Endothelial cell of umbilical vein (primary cell): ENCODE results near the gene GPR162. TPM values are rescaled to one million over a fixed set of nuclear protein-coding genes. Genes with fewer than 3 reads are reported as not detected.

Source experiments
- BruUV-seq: library from RNA; stranded (reverse); fragments of 400-500 nt; replicated peaks from 2 replicates; lab custom pipeline; 2021; lab: Mats Ljungman, UMichigan
- CTCF ChIA-PET: fragments of 300-600, 350-600 bp; sonication (Branson Sonifier 250); formaldehyde crosslinking; loops from one replicate; lab custom pipeline; 2021; ENCODE audit warnings: antibody characterized with exemption, inconsistent platforms; lab: Charles Lee
- POLR2A ChIA-PET: fragments of 300-600, 350-600 bp; sonication (Branson Sonifier 250); formaldehyde crosslinking; loops from one replicate; lab custom pipeline; 2021; ENCODE audit warnings: antibody characterized with exemption, inconsistent platforms; lab: Charles Lee
- DNase-seq: peaks from one replicate; pipeline ENCODE4 v3.0.0-alpha.2; 2011; ENCODE audit warnings: low read depth, low spot score
- FAIRE-seq: peaks from 2 replicates; lab custom pipeline; 2011; peaks lifted over from hg19 to GRCh38; lab: Jason Lieb, UNC
- H2AFZ ChIP-seq: 2 replicates; pipeline ENCODE4 v1.6.0; 2012; ENCODE audit warnings: low read depth, low read length, control low read depth, inconsistent platforms
- H3K27ac ChIP-seq: 2 replicates; pipeline ENCODE4 v1.5.1; 2011; ENCODE audit warnings: low read depth, mild to moderate bottlenecking, control low read depth, low read length, moderate library complexity; ENCODE audit not compliant: insufficient read depth
- H3K27me3 ChIP-seq, 2 experiments: 2 replicates each; pipeline versions ENCODE4 v1.6.0 to v1.6.1; 2011; ENCODE audit warnings: low read length in 2 of 2, mixed read lengths in 1 of 2; ENCODE audit not compliant: control insufficient read depth in 2 of 2, insufficient read depth in 2 of 2
- H3K36me3 ChIP-seq, 2 experiments: 2 replicates in 1 of 2; 3 replicates in 1 of 2; pipeline ENCODE4 v1.5.1; 2011; ENCODE audit warnings: low read length in 2 of 2, mild to moderate bottlenecking in 1 of 2, moderate library complexity in 1 of 2; ENCODE audit not compliant: control insufficient read depth in 2 of 2, insufficient read depth in 2 of 2; ENCODE audit errors: extremely low read depth in 1 of 2
- H3K4me1 ChIP-seq: 3 replicates; pipeline ENCODE4 v1.5.1; 2011; ENCODE audit warnings: mild to moderate bottlenecking, low read length; ENCODE audit not compliant: control insufficient read depth, insufficient read depth; ENCODE audit errors: extremely low read depth
- H3K4me2 ChIP-seq: 2 replicates; pipeline ENCODE4 v1.6.1; 2011; ENCODE audit warnings: low read length, control low read depth, mixed read lengths; ENCODE audit not compliant: insufficient read depth
- H3K4me3 ChIP-seq, 3 experiments: fragments of 200-600 bp in 1 of 3; sonication (generic), shearing (Covaris generic) in 1 of 3; replicated peaks in 1 of 3; 2 replicates each; pipeline ENCODE4 v1.5.1; 2011 to 2016; ENCODE audit warnings: control low read depth in 3 of 3, low read length in 3 of 3, mild to moderate bottlenecking in 2 of 3, inconsistent platforms in 1 of 3, low read depth in 1 of 3, moderate library complexity in 1 of 3; ENCODE audit not compliant: insufficient read depth in 1 of 3
- H3K79me2 ChIP-seq: 2 replicates; pipeline ENCODE4 v1.6.0; 2012; ENCODE audit warnings: low read length, inconsistent platforms; ENCODE audit not compliant: control insufficient read depth, insufficient read depth
- H3K9ac ChIP-seq: replicated peaks from 2 replicates; pipeline ENCODE3; 2011; ENCODE audit warnings: low read length, control low read depth; ENCODE audit not compliant: insufficient read depth; ENCODE audit errors: extremely low read depth
- H3K9me1 ChIP-seq: replicated peaks from 3 replicates; pipeline ENCODE4 v1.6.0; 2011; ENCODE audit warnings: mild to moderate bottlenecking, low read length; ENCODE audit not compliant: control insufficient read depth, insufficient read depth; ENCODE audit errors: extremely low read depth
- H3K9me3 ChIP-seq: replicated peaks from 2 replicates; pipeline ENCODE4 v1.5.1; 2012; ENCODE audit warnings: low read length, inconsistent platforms; ENCODE audit not compliant: control insufficient read depth, insufficient read depth
- H4K20me1 ChIP-seq: replicated peaks from 2 replicates; pipeline ENCODE3; 2011; ENCODE audit warnings: mild to moderate bottlenecking, low read length; ENCODE audit not compliant: control insufficient read depth, insufficient read depth; ENCODE audit errors: extremely low read depth
- CTCF ChIP-seq, 2 donors: IDR thresholded peaks; 1 replicate in 1 of 2; 2 replicates in 1 of 2; pipeline ENCODE4 v1.5.1; 2011; ENCODE audit warnings: low read length in 2 of 2, mild to moderate bottlenecking in 2 of 2, moderate library complexity in 2 of 2, control low read depth in 1 of 2, inconsistent platforms in 1 of 2, low read depth in 1 of 2; ENCODE audit not compliant: insufficient read depth in 1 of 2; ENCODE audit errors: extremely low read depth in 1 of 2
- EZH2 ChIP-seq: IDR thresholded peaks from 2 replicates; pipeline ENCODE4 v1.6.1; 2012; ENCODE audit warnings: borderline replicate concordance, low read depth, mild to moderate bottlenecking, moderate library complexity, low read length, inconsistent platforms; ENCODE audit not compliant: severe bottlenecking
- FOS ChIP-seq: IDR thresholded peaks from 2 replicates; pipeline ENCODE4 v1.6.1; 2011; ENCODE audit warnings: mild to moderate bottlenecking, low read length, moderate library complexity, borderline replicate concordance; ENCODE audit not compliant: insufficient read depth
- GATA2 ChIP-seq: IDR thresholded peaks from 2 replicates; pipeline ENCODE4 v1.7.0; 2011; ENCODE audit warnings: low read depth, mild to moderate bottlenecking, moderate library complexity, mixed read lengths, low read length; ENCODE audit not compliant: insufficient read length, insufficient read depth
- JUN ChIP-seq: IDR thresholded peaks from 2 replicates; pipeline ENCODE4 v1.6.1; 2011; ENCODE audit warnings: borderline replicate concordance, low read depth; ENCODE audit not compliant: insufficient read length, insufficient read depth
- MAX ChIP-seq: IDR thresholded peaks from 2 replicates; pipeline ENCODE4 v1.6.1; 2011; ENCODE audit not compliant: insufficient read depth, insufficient read length
- MYC ChIP-seq: IDR thresholded peaks from one replicate; pipeline ENCODE4 v1.6.1; 2011; ENCODE audit warnings: mild to moderate bottlenecking, low read depth, low read length
- POLR2A ChIP-seq: IDR thresholded peaks from 2 replicates; pipeline ENCODE4 v1.6.1; 2012; ENCODE audit warnings: low read depth, mild to moderate bottlenecking, control low read depth, low read length
- POLR2AphosphoS5 ChIP-seq: IDR thresholded peaks from 2 replicates; pipeline ENCODE4 v1.6.1; 2012; ENCODE audit warnings: low read depth, mild to moderate bottlenecking, control low read depth, low read length, moderate library complexity; ENCODE audit not compliant: insufficient read depth
- dilution Hi-C: fragments of 300-500 bp; cut with MboI; formaldehyde crosslinking; loops from one replicate; pipeline ENCODE4 v1.15.0; 2019; ENCODE audit warnings: low sequenced_read_pairs; ENCODE audit not compliant: extremely low pct_ligation_motif_present
- intact Hi-C: fragments of 100-400 bp; cut with micrococcal nuclease; formaldehyde crosslinking; loops from one replicate; pipeline ENCODE4 v1.10.0; 2022
- polyA plus RNA-seq, 4 experiments: library from polyadenylated mRNA; depleted of rRNA in 3 of 4; stranded (reverse) in 3 of 4; unstranded in 1 of 4; fragments of >200 nt; gene quantifications; 2 replicates each; pipeline versions ENCODE4 v1.2.1 to v1.2.3, GENCODE V29; 2011 to 2012; ENCODE audit warnings: missing spikeins in 1 of 4
- total RNA-seq: library from RNA; stranded (reverse); gene quantifications from 2 replicates; pipeline ENCODE4 v1.2.3, GENCODE V29; 2021

The GPR162 gene
- total and polyA plus RNA-seq, 2 donors (not counting 3 experiments of a cell fraction or from before 2014, with no cell fraction given): 9.7 to 13.7 TPM

- H3K9me1 ChIP-seq: no peaks in the 10 kb centered on the region
- no peak overlapping the region for H3K4me3 ChIP-seq
- H4K20me1 ChIP-seq: no peaks in the 10 kb centered on the region
- FAIRE-seq (no peak), DNase-seq (no peak)
- no TSS peak for BruUV-seq
- no peak overlapping the region for H3K9ac ChIP-seq
- dilution Hi-C loops (no loop called here), intact Hi-C loops (no loop called here)
- no peaks in the 10 kb centered on the region for H3K79me2 ChIP-seq
- POLR2A ChIA-PET: interaction anchor here (1.7 kb wide), 1 partner anchor 56 kb away, joined by 15 read pairs; the partner anchor contains the start of gene PTMS
- no peaks in the 10 kb centered on the region for H3K9me3 ChIP-seq
- peaks cover 3% of the 10 kb centered on the region in 2 experiments for H3K27me3 ChIP-seq
- peaks cover 23% of the 10 kb centered on the region for H3K4me1 ChIP-seq
- H3K36me3 ChIP-seq: no peaks in the 10 kb centered on the region
- TF ChIP-seq EZH2 (no peak), GATA2 (no peak), POLR2AphosphoS5 (no peak), CTCF (IDR thresholded peaks at IDR 0.05; ENCODE audit: extremely low read depth in 1 of 2, insufficient read depth in 1 of 2, low read depth in 1 of 2, low read length in 2 of 2) (no peak), FOS (no peak), MYC (no peak), JUN (no peak), POLR2A (no peak), MAX (no peak)
- no peak overlapping the region for H3K27ac ChIP-seq
- CTCF ChIA-PET: interaction anchor here (2.5 to 12.0 kb wide), 2 partner anchors 69 to 204 kb away, joined by 5 to 148 read pairs; partner anchors contain the start of gene MLF2
- peak overlapping the region; percentile 39 for H3K4me2 ChIP-seq
- H2AFZ ChIP-seq: no peak overlapping the region
These were observed 960 bp downstream of the GPR162 start for GRCh38 chr12:6822426-6823135.
